Measurements from ENCODE around the gene PCDH9. TPM values are rescaled to one million over a fixed set of nuclear protein-coding genes. Genes with fewer than 3 reads are reported as not detected.

The PCDH9 gene
- total RNA-seq, 4 donors from 2014 or later: 0.37 to 2.4 (median 1.5) TPM

- 27 to 42% methylated on average over 1 of the region's 1 CpG for WGBS, 2 donors (ENCODE audit: low coverage in 1 of 2)
- Histone ChIP-seq H3K27me3 (no peaks in the 10 kb centered on the region), H3K4me1 (no peaks in the 10 kb centered on the region), H3K9me3 (no peaks in the 10 kb centered on the region), H3K4me3 (no peak overlapping the region), H3K36me3 (no peaks in the 10 kb centered on the region), H3K27ac (no peak overlapping the region)
- intact Hi-C loops (cut with DNase I; ENCODE audit: low total_unique reads) (no loop called here), in situ Hi-C loops (cut with MboI; ENCODE audit: low pct_ligation_motif_present in 1 of 4, low pct_unique_long_range_greater_than_20kb in 1 of 4, low sequenced_read_pairs in 3 of 4) (no loop called here)
- no peak for TF ChIP-seq POLR2A (IDR thresholded peaks at IDR 0.05)
- DNase-seq: no peak
Observed at GRCh38 chr13:66969291-66969690, 260.8 kb downstream of the PCDH9 start.

DNA sequence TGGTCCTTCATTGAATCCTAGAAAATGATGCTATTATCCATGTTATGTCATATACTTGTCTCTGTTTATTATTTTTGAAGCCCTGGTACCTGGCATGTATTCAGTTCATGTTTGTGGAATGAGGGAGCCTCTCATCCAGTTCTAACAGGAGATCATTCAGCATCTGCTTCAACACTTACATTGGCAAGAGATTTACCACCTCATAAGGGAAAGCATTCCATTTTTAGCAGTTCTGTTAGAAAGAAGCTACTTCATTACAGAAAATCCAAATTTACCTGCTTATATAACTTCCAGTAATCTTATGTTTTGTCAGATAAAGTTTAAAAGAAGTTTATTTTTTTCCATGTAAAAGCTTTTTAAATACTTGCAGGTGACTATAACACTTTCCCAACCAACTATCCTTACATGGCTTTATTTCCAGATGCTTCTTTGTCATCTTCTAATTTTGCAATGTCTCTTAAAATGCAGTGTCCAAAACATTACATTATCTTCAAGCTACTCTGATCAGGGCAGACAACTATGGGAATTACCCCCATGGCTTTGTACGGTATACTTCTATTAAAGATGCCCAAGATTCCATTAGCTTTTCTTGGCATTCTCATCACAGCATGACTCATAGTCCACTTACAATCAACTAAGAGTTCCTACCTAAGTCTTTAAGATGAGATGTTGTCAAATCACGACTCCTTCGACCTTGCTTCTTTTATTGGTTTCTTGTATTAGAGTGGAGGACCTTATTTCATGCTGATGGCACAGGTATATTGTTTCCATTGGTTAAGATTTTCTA, 262.1 kb downstream of the PCDH9 start:
- Histone ChIP-seq H3K27me3 (no peaks in the 10 kb centered on the region), H3K9me3 (no peaks in the 10 kb centered on the region), H3K27ac (no peak overlapping the region), H3K4me3 (no peak overlapping the region), H3K4me1 (no peaks in the 10 kb centered on the region), H3K36me3 (no peaks in the 10 kb centered on the region)
- DNase-seq: no peak
- 75 to 80% methylated on average over 3 of the region's 3 CpGs for WGBS, 2 donors (ENCODE audit: low coverage in 1 of 2)
- in situ Hi-C loops (cut with MboI; ENCODE audit: low pct_ligation_motif_present in 1 of 4, low pct_unique_long_range_greater_than_20kb in 1 of 4, low sequenced_read_pairs in 3 of 4) (no loop called here), intact Hi-C loops (cut with DNase I; ENCODE audit: low total_unique reads) (no loop called here)
- TF ChIP-seq CTCF (IDR thresholded peaks at IDR 0.05) (no peak), POLR2A (IDR thresholded peaks at IDR 0.05) (no peak), POLR2AphosphoS5 (IDR thresholded peaks at IDR 0.05) (no peak), EP300 (IDR thresholded peaks at IDR 0.05; ENCODE audit: low read depth) (no peak)

GRCh38 chr13:66965181-66965580, 265.0 kb downstream of the PCDH9 start:
- TF ChIP-seq POLR2AphosphoS5 (IDR thresholded peaks at IDR 0.05): no peak
- TF ChIP-seq EP300 (IDR thresholded peaks at IDR 0.05; ENCODE audit: low read depth): no peak
- no peak for TF ChIP-seq POLR2A (IDR thresholded peaks at IDR 0.05)
- Histone ChIP-seq H3K4me3 (no peak overlapping the region), H3K9me3 (no peaks in the 10 kb centered on the region), H3K27ac (no peak overlapping the region), H3K4me1 (no peaks in the 10 kb centered on the region), H3K36me3 (no peaks in the 10 kb centered on the region), H3K27me3 (no peaks in the 10 kb centered on the region)
- intact Hi-C loops (cut with DNase I; ENCODE audit: low total_unique reads): no loop called here
- no peak for DNase-seq
- WGBS, 2 donors (ENCODE audit: low coverage in 1 of 2): 62 to 86% methylated on average over 1 of the region's 1 CpG
- in situ Hi-C loops (cut with MboI; ENCODE audit: low pct_ligation_motif_present in 1 of 4, low pct_unique_long_range_greater_than_20kb in 1 of 4, low sequenced_read_pairs in 3 of 4): no loop called here

- Histone ChIP-seq H3K4me1 (no peaks in the 10 kb centered on the region), H3K36me3 (no peaks in the 10 kb centered on the region), H3K4me3 (no peak overlapping the region), H3K27ac (no peak overlapping the region), H3K27me3 (no peaks in the 10 kb centered on the region), H3K9me3 (no peaks in the 10 kb centered on the region)
- in situ Hi-C loops (cut with MboI; ENCODE audit: low pct_ligation_motif_present in 1 of 4, low pct_unique_long_range_greater_than_20kb in 1 of 4, low sequenced_read_pairs in 3 of 4) (no loop called here), intact Hi-C loops (cut with DNase I; ENCODE audit: low total_unique reads) (no loop called here)
- no peak for TF ChIP-seq CTCF (IDR thresholded peaks at IDR 0.05)
- TF ChIP-seq EP300 (IDR thresholded peaks at IDR 0.05; ENCODE audit: low read depth): no peak
- no peak for TF ChIP-seq POLR2A (IDR thresholded peaks at IDR 0.05)
- no peak for DNase-seq
- 89 to 90% methylated on average over 4 of the region's 4 CpGs for WGBS, 2 donors (ENCODE audit: low coverage in 1 of 2)
Observed at GRCh38 chr13:66962953-66963352, 267.2 kb downstream of the PCDH9 start.

GRCh38 chr13:66958611-66959010, 271.5 kb downstream of the PCDH9 start:
- H3K36me3 ChIP-seq: no peaks in the 10 kb centered on the region

More at GRCh38 chr13:66958611-66959010, 271.5 kb downstream of the PCDH9 start:
- TF ChIP-seq EP300 (IDR thresholded peaks at IDR 0.05; ENCODE audit: low read depth): no peak
- no peak for TF ChIP-seq POLR2A (IDR thresholded peaks at IDR 0.05)
- TF ChIP-seq POLR2AphosphoS5 (IDR thresholded peaks at IDR 0.05): no peak
- no peak for TF ChIP-seq CTCF (IDR thresholded peaks at IDR 0.05)
- H3K4me1 ChIP-seq: no peaks in the 10 kb centered on the region
- no peak for DNase-seq
- intact Hi-C loops (cut with DNase I; ENCODE audit: low total_unique reads): no loop called here
- H3K9me3 ChIP-seq: no peaks in the 10 kb centered on the region
- no peak overlapping the region for H3K4me3 ChIP-seq
- H3K27me3 ChIP-seq: no peaks in the 10 kb centered on the region
- no peak overlapping the region for H3K27ac ChIP-seq
- in situ Hi-C loops (cut with MboI; ENCODE audit: low pct_ligation_motif_present in 1 of 4, low pct_unique_long_range_greater_than_20kb in 1 of 4, low sequenced_read_pairs in 3 of 4): no loop called here
- 35 to 50% methylated on average over 3 of the region's 3 CpGs for WGBS, 2 donors (ENCODE audit: low coverage in 1 of 2)
